NT2/D1 (cell line): ENCODE data around the gene ANKRD13B.

Experiments used
- DNase-seq: peaks from one replicate; pipeline ENCODE4 v3.0.0-alpha.2; 2011; ENCODE audit warnings: low read depth, low spot score
- H3K27me3 ChIP-seq: 2 replicates; pipeline ENCODE4 v1.6.0; 2011; ENCODE audit warnings: mild to moderate bottlenecking; ENCODE audit not compliant: insufficient read length, insufficient read depth
- H3K36me3 ChIP-seq: 2 replicates; pipeline ENCODE4 v1.6.1; 2011; ENCODE audit warnings: mild to moderate bottlenecking, low read length, mixed read lengths; ENCODE audit not compliant: insufficient read depth, insufficient read length
- H3K4me1 ChIP-seq: 2 replicates; pipeline ENCODE4 v1.5.1; 2011; ENCODE audit not compliant: insufficient read depth, insufficient read length
- H3K4me3 ChIP-seq: 2 replicates; pipeline ENCODE4 v1.5.1; 2011; ENCODE audit warnings: low read depth; ENCODE audit not compliant: insufficient read length
- H3K9ac ChIP-seq: 2 replicates; pipeline ENCODE4 v1.6.0; 2011; ENCODE audit warnings: low read depth; ENCODE audit not compliant: insufficient read length
- H3K9me3 ChIP-seq: 2 replicates; pipeline ENCODE4 v1.5.1; 2011; ENCODE audit warnings: mild to moderate bottlenecking, low read length; ENCODE audit not compliant: insufficient read depth
- SUZ12 ChIP-seq: IDR thresholded peaks from 2 replicates; pipeline ENCODE4 v1.6.1; 2011; ENCODE audit not compliant: insufficient read length, insufficient read depth; ENCODE audit errors: extremely low read depth
- YY1 ChIP-seq: IDR thresholded peaks from 2 replicates; pipeline ENCODE4 v1.6.1; 2011; ENCODE audit not compliant: insufficient read length, insufficient read depth
- ZNF274 ChIP-seq: IDR thresholded peaks from 2 replicates; pipeline ENCODE4 v1.6.1; 2011; ENCODE audit warnings: mild to moderate bottlenecking, low read depth, low read length

ANKRD13B gene

DNA sequence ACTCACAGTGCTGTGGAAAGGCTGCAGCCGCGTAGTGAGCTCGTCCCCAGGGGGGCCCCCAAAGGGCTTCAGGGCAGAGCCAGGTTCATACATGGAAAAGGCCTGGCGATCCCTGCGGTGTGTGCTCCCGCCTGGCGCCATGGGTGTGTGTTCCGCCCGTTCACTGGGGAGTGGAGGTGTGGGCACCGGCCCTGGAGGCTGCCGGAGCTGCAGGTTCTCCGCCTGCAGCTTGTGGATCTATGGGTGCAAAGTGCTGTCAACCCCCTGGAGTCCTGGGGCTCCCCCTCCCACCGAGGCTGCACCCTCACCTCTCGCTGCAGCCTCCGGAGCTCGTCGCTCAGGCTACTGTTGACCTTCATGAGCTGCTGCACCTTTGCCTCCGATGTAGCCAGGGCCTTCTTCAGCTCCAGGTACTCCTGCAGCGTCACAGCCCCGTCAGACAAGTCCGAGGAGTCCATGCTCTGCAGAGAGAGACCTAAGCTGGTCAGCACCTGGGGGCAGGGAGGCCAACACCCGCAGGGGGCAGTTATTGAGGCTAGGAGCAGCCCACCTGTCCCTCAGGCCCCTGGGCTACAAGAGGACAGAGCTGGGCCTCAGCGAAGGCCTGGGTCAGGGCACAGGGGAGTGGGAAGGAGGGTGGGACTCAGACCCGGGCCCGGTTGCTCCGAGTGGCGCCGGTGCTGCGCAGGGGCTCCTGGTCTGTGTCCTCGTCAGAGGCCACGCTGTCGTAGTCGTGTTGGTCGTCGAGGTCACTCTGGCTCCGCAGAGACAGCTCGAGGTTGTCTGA is 16.5 kb upstream of the ANKRD13B start:
- H3K9me3 ChIP-seq = no peaks in the 10 kb centered on the region
- no peak overlapping the region for H3K9ac ChIP-seq
- H3K4me1 ChIP-seq = peaks cover 4% of the 10 kb centered on the region
- H3K36me3 ChIP-seq = peaks cover 85% of the 10 kb centered on the region
- H3K27me3 ChIP-seq = no peaks in the 10 kb centered on the region
- DNase-seq = no peak
- no peak for TF ChIP-seq YY1
- no peak for TF ChIP-seq ZNF274
- no peak for TF ChIP-seq SUZ12
- no peak overlapping the region for H3K4me3 ChIP-seq

DNA sequence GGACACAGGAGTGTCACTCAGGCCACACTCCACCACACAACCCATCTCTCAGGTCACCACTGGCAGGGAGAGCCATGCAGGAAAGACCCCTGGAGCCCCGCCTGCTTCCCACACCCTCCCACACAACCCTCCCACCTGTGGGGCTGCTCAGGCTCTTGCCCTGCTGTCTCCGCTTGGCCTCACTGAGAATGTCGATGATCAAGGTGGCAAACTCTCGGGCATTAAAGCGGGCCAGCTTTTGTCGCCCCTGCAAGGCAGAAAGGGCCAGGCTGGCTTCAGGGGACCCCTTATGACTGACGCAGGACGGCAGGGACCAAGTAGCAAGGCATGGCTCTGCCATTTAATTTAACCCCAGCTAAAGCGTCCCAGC is 15.9 kb upstream of the ANKRD13B start:
- Histone ChIP-seq H3K4me3 (no peak overlapping the region), H3K4me1 (peaks cover 4% of the 10 kb centered on the region), H3K9me3 (no peaks in the 10 kb centered on the region), H3K36me3 (peaks cover 84% of the 10 kb centered on the region), H3K9ac (no peak overlapping the region), H3K27me3 (no peaks in the 10 kb centered on the region)
- TF ChIP-seq YY1 (no peak), SUZ12 (no peak), ZNF274 (no peak)
- no peak for DNase-seq

DNA sequence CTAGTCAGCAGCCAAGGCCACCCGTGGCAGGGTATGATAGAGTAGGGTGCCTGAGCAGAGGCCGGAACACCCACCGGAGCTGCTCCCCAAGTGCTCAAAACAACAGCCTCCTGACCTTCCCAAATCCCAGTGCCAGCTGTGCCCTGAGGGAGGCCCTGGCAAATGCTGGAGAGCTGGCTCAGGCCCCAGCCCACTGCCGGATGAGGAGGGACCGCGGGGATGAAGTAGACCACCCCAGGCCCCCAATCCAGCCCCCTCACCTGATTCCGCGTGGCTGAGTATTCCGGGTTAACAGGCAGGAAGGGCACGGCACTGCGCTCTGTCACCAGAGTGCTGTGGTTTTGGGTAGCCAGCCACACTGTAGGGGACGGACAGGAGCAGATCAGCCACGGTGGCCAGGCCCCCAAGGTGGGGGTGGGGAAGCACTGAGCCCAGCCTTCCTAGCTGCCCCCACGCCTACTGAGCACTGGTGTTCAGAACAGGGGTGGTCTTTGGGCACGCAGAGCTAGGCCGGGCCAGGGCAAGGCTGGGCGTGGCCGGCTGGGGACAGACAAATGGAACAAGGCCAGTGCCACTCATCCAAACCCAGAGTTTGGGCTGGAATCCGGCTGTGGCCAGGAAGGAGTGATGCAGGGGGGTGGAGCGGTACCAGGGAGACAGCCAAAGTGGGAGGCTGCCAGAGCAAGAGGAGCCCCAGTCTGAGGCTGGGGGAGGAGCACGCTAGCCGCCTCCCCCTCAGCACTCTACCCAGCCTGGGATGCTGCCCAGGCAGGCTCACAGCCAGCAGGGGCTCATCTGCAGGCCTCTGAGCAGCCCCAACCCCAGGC is 15.3 kb upstream of the ANKRD13B start:
- H3K4me1 ChIP-seq = peaks cover 4% of the 10 kb centered on the region
- no peaks in the 10 kb centered on the region for H3K27me3 ChIP-seq
- H3K9ac ChIP-seq = no peak overlapping the region
- TF ChIP-seq SUZ12 (no peak), YY1 (no peak), ZNF274 (no peak)
- H3K9me3 ChIP-seq = no peaks in the 10 kb centered on the region
- H3K36me3 ChIP-seq = peaks cover 87% of the 10 kb centered on the region
- H3K4me3 ChIP-seq = no peak overlapping the region
- no peak for DNase-seq

DNA sequence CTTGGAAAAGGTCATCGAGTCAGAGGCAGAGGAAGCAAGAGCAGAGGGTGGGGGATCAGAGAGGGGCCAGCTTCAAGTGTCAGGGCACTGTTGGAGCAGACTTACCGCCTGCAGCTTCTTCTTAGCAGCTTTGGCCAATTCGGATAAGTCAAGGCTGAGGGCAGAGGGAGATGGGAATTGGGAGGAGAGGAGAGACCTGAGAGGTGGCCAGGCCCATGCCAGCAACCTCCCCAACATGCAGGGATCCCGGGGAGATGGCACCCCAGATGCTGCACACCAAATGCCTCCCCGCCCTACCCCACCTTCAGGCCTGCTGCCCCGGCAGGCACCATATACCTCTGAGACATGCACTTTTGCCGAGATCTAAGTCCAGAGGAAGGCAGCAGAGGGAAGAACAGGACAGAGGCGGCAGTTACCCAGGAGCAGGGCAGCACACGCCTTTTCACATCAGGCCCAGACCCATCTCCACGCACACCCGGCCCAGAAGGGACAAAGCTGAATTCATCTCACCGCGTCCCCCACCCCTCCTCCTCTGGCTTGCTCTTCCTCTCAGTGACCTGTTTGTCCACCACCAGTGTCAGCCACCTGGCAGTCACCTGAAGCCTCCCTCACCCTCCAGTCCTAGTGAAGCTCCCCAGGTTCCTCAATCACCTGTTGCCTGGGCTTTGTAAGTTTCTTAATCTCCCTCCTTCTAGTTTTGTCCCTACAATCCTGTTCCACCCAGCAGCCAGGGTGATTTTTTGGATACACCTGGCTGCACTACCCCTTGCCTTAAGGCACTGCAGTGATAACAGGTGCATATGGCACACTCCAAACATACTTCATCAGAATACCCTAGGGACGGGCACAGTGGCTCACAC is 14.1 kb upstream of the ANKRD13B start:
- no peak for DNase-seq
- TF ChIP-seq SUZ12 = no peak
- no peak for TF ChIP-seq ZNF274
- TF ChIP-seq YY1 = no peak
- Histone ChIP-seq H3K9ac (no peak overlapping the region), H3K27me3 (no peaks in the 10 kb centered on the region), H3K4me1 (peaks cover 4% of the 10 kb centered on the region), H3K36me3 (peaks cover 85% of the 10 kb centered on the region), H3K9me3 (peaks cover 6% of the 10 kb centered on the region; the same call in 1 of the 2 replicates), H3K4me3 (no peak overlapping the region)

DNA sequence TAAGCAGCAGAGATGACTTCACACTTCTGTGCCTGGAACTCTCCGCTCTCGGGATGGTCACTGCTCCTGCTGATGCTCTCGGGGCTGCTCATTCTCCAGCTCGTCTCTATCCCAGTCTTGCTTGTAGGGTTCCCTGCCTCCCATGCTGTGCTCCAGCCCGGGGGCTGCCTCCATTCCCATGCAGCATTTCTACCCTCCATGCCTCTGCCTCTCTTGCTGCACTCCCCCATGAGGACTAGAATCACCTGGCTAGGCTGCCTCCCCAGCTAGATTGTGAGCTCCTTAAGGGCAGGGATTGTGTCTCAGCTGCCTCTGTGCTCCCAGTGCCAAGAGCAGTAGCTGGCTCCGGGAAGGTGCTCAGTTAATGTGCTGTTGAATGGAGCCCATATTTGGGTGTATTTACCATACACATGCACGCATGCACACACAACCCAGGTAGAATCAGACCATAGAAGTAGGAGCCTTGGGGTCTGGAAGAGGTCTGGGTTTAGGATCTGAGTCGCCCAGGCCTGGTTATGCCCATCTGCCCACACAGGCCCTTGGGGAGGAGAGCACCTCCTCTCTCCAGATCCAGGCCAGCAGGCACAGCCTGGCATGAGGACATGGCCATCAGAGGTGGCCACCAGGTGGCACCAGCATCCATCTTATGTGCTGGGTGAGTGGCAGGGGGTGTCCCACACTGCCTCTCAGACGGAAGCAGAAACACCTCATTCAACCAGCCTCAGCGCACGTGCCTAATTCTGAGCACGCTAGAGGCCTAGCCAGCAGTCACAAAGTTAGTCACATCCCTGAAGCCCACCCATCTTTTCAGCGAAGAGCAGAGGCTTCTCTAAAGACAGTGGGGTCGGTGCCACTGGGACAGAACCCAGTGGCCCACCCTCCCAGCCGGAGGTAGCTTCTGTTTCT is 12.8 kb upstream of the ANKRD13B start:
- Histone ChIP-seq H3K4me3 (no peak overlapping the region), H3K27me3 (no peaks in the 10 kb centered on the region), H3K4me1 (peaks cover 7% of the 10 kb centered on the region), H3K36me3 (peaks cover 73% of the 10 kb centered on the region), H3K9me3 (peaks cover 6% of the 10 kb centered on the region; the same call in 1 of the 2 replicates), H3K9ac (no peak overlapping the region)
- no peak for DNase-seq
- no peak for TF ChIP-seq SUZ12
- TF ChIP-seq YY1 = no peak
- no peak for TF ChIP-seq ZNF274

DNA sequence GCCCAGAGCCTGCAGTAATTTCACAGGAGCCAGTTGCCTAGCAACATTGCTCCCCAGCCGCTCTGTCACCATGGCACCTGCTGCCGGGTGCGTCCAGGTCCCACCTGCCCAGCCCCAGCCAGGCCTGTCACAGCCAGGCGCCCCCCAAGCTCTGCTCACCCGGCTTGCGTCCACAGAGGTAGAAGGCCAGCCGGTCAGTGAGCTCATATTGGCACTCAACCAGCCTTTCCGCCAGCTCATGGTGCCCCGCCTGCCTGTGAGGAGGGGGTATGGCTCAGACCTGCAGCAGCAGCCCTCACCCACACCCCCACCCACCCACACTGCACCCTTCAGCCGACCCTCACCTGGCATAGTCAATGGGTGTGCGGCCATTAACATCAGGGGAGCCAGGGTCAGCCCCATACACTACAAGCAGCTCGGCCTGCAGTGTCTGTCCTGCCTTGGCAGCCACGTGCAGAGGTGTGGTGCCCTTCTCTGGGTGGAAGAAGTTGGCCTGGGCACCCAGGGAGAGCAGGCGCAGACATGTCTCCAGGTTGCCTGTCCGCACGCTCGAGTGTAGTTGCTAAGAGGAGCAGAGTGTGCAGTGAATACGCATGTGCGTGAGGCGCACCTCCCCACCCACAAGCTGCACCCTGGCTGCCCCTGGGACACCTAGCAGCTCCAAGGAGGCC is 11.2 kb upstream of the ANKRD13B start:
- no peak for DNase-seq
- Histone ChIP-seq H3K9me3 (peaks cover 6% of the 10 kb centered on the region; the same call in 1 of the 2 replicates), H3K4me1 (peaks cover 10% of the 10 kb centered on the region), H3K36me3 (peaks cover 57% of the 10 kb centered on the region), H3K9ac (no peak overlapping the region), H3K4me3 (no peak overlapping the region), H3K27me3 (no peaks in the 10 kb centered on the region)
- TF ChIP-seq ZNF274 (no peak), YY1 (no peak), SUZ12 (no peak)
